Nephron progenitor cell (in vitro differentiated cells): ENCODE data around the gene ESYT1.
"Not testable (repeated sequence)": the region's sequence is repeated elsewhere in the genome, so short reads cannot be mapped to it uniquely, and the experiment has no call there.

ENCODE experiments used
- DNase-seq: peaks from one replicate; pipeline ENCODE4 v3.0.0; 2021
- H3K27ac Mint-ChIP-seq: 2 replicates; pipeline ENCODE4 v1.8.0; 2021; ENCODE audit warnings: mild to moderate bottlenecking, moderate library complexity, mixed read lengths
- H3K27me3 Mint-ChIP-seq: 2 replicates; pipeline ENCODE4 v1.8.0; 2021; ENCODE audit warnings: mild to moderate bottlenecking, low read depth, mixed read lengths; ENCODE audit not compliant: poor library complexity
- H3K36me3 Mint-ChIP-seq: 2 replicates; pipeline ENCODE4 v1.8.0; 2021; ENCODE audit warnings: low read depth, mixed read lengths
- H3K4me1 Mint-ChIP-seq: 2 replicates; pipeline ENCODE4 v1.8.0; 2021; ENCODE audit warnings: mixed read lengths
- H3K4me3 Mint-ChIP-seq: 2 replicates; pipeline ENCODE4 v1.8.0; 2021; ENCODE audit warnings: mild to moderate bottlenecking, moderate library complexity, mixed read lengths
- H3K9me3 Mint-ChIP-seq: 2 replicates; pipeline ENCODE4 v1.8.0; 2021; ENCODE audit warnings: mild to moderate bottlenecking, moderate library complexity, mixed read lengths
- CTCF ChIP-seq: fragments of 200-600 bp; sonication (generic); IDR thresholded peaks from 2 replicates; pipeline ENCODE4 v1.5.0; 2021; ENCODE audit warnings: antibody characterized with exemption

The ESYT1 gene

GRCh38 chr12:56154246-56154771 is 26.2 kb downstream of the ESYT1 start:
- Mint-ChIP-seq H3K4me1 (peaks cover 54% of the 10 kb centered on the region), H3K36me3 (peaks cover 16% of the 10 kb centered on the region), H3K27ac (no peak overlapping the region), H3K4me3 (peak overlapping the region; percentile 98), H3K9me3 (no peaks in the 10 kb centered on the region), H3K27me3 (peaks cover 3% of the 10 kb centered on the region)
- no peak for TF ChIP-seq CTCF
- DNase-seq, result no peak

GRCh38 chr12:56154818-56155217 is 26.8 kb downstream of the ESYT1 start:
- Mint-ChIP-seq H3K9me3 (no peaks in the 10 kb centered on the region), H3K27me3 (peaks cover 3% of the 10 kb centered on the region), H3K4me3 (peak overlapping the region; percentile 58), H3K36me3 (peaks cover 20% of the 10 kb centered on the region), H3K4me1 (peaks cover 59% of the 10 kb centered on the region), H3K27ac (peak overlapping the region; percentile 30)
- TF ChIP-seq CTCF, result no peak
- DNase-seq, result no peak

- H3K27ac Mint-ChIP-seq, result peak overlapping the region; percentile 74
- H3K9me3 Mint-ChIP-seq, result no peaks in the 10 kb centered on the region
- H3K4me3 Mint-ChIP-seq, result peak overlapping the region; percentile 58
- peaks cover 64% of the 10 kb centered on the region for H3K4me1 Mint-ChIP-seq
- TF ChIP-seq CTCF, result no peak
- peaks cover 26% of the 10 kb centered on the region for H3K36me3 Mint-ChIP-seq
- peaks cover 3% of the 10 kb centered on the region for H3K27me3 Mint-ChIP-seq
- no peak for DNase-seq
Observed at GRCh38 chr12:56155256-56155845, 27.3 kb downstream of the ESYT1 start.

GRCh38 chr12:56156464-56157200 is 28.6 kb downstream of the ESYT1 start:
- peak overlapping the region; percentile 92 for H3K4me3 Mint-ChIP-seq
- H3K9me3 Mint-ChIP-seq, H3K27me3 Mint-ChIP-seq, DNase-seq: not testable (repeated sequence)
- peak overlapping the region; percentile 98 for H3K27ac Mint-ChIP-seq
- peaks cover 37% of the 10 kb centered on the region for H3K36me3 Mint-ChIP-seq
- peaks cover 72% of the 10 kb centered on the region for H3K4me1 Mint-ChIP-seq

- peaks cover 3% of the 10 kb centered on the region for H3K27me3 Mint-ChIP-seq
- DNase-seq, result peak; percentile 73
- H3K4me3 Mint-ChIP-seq, result peak overlapping the region; percentile 92
- H3K9me3 Mint-ChIP-seq, result no peaks in the 10 kb centered on the region
- H3K36me3 Mint-ChIP-seq, result peaks cover 44% of the 10 kb centered on the region
- peaks cover 75% of the 10 kb centered on the region for H3K4me1 Mint-ChIP-seq
- H3K27ac Mint-ChIP-seq, result peak overlapping the region; percentile 98
- peak; percentile 54 for TF ChIP-seq CTCF
Observed at GRCh38 chr12:56157201-56158028, 29.3 kb downstream of the ESYT1 start.
